Heart left ventricle (tissue), 16 donors: ENCODE results near the gene CST7. TPM values are rescaled to one million over a fixed set of nuclear protein-coding genes. Genes with fewer than 3 reads are reported as not detected.

Source experiments
- ATAC-seq, 4 donors: fragments of 200-7000 bp; cut with Tn5 transposase; one replicate each; pipeline ENCODE4 v1.9.1; 2020 to 2022; ENCODE audit warnings: moderate library complexity in 4 of 4, mild to moderate bottlenecking in 3 of 4, moderate number of reproducible peaks in 1 of 4
- DNase-seq, 5 donors: peaks; one replicate each; pipeline ENCODE4 v3.0.0-alpha.2; 2020
- H3K27ac ChIP-seq, 12 donors: fragments of 200-600 bp; sonication (generic) in 4 of 12; one replicate each; pipeline versions ENCODE4 v1.5.0 to v1.8.0; 2016 to 2022; ENCODE audit warnings: mild to moderate bottlenecking in 2 of 12
- H3K27me3 ChIP-seq, 9 donors: fragments of 200-600 bp; sonication (generic) in 2 of 9; one replicate each; pipeline versions ENCODE4 v1.5.1 to v1.8.0; 2016 to 2022; ENCODE audit warnings: mild to moderate bottlenecking in 3 of 9
- H3K36me3 ChIP-seq, 9 donors: fragments of 200-600 bp; sonication (generic) in 2 of 9; one replicate each; pipeline versions ENCODE4 v1.5.0 to v1.8.0; 2018 to 2022; ENCODE audit warnings: mild to moderate bottlenecking in 2 of 9
- H3K4me1 ChIP-seq, 12 donors: fragments of 200-600 bp; sonication (generic) in 4 of 12; one replicate each; pipeline versions ENCODE4 v1.5.0 to v1.8.0; 2016 to 2022; ENCODE audit warnings: mild to moderate bottlenecking in 3 of 12
- H3K4me3 ChIP-seq, 12 donors: fragments of 200-600 bp; sonication (generic) in 4 of 12; one replicate each; pipeline versions ENCODE4 v1.5.0 to v1.8.0; 2017 to 2022; ENCODE audit warnings: mild to moderate bottlenecking in 9 of 12, moderate library complexity in 4 of 12
- H3K9me3 ChIP-seq, 12 donors: fragments of 200-600 bp; sonication (generic) in 4 of 12; one replicate each; pipeline versions ENCODE4 v1.5.0 to v1.8.0; 2016 to 2022; ENCODE audit warnings: mild to moderate bottlenecking in 1 of 12
- CTCF ChIP-seq, 12 donors: fragments of 200-600 bp; sonication (generic) in 4 of 12; IDR thresholded peaks; one replicate each; pipeline versions ENCODE4 v1.5.0 to v1.8.0; 2018 to 2022; ENCODE audit warnings: antibody characterized with exemption in 12 of 12, mild to moderate bottlenecking in 5 of 12
- POLR2A ChIP-seq, 2 donors: fragments of 450-650 bp; IDR thresholded peaks; one replicate each; pipeline ENCODE4 v1.6.1; 2017; ENCODE audit warnings: antibody characterized with exemption in 2 of 2, mild to moderate bottlenecking in 2 of 2, moderate library complexity in 2 of 2
- WGBS, 4 donors: extraction: QIAGEN DNeasy Blood & Tissue Kit in 2 of 4; methylation state at CpG; one replicate each; pipeline versions ENCODE4 v1.1.5 to v1.1.7; 2013 to 2018; 5-methylcytosine and 5-hydroxymethylcytosine counted together
- intact Hi-C, 10 donors: fragments of 100-400 bp; cut with DNase I; formaldehyde crosslinking; loops; one replicate each; pipeline versions ENCODE4 v1.11.1 to v1.14.2; 2022
- polyA plus RNA-seq, 2 donors: library from polyadenylated mRNA; stranded (reverse); fragments of 200-250 nt; gene quantifications; one replicate each; pipeline ENCODE4 v1.2.3, GENCODE V29; 2013
- total RNA-seq, 9 donors: library from RNA; depleted of rRNA in 2 of 9; stranded (reverse); fragments of >200 nt in 2 of 9; fragmentation: NEBNext Ultra II Directional in 3 of 9; extraction: Animal tissue kit (Norgen Biotek cat#: 25700) in 3 of 9; gene quantifications; one replicate each; pipeline versions ENCODE4 v1.1.0 to v1.2.4, GENCODE V29; 2016 to 2023
- donor health status: ischemic (EF 13 %, LVEDD 7.1; RV severe dilation, severe dysfunction).
- donor health status: healthy with polysubstance abuse.
- donor health status: DM: no; HTN: yes; CAD: no.
- donor health status: DM: no; HTN: no; CAD: no.
- donor health status: ischemic (EF 25% LVEDD 6.9; RV normal size, moderate dysfunction).
- donor health status: ischemic (EF 25% LVEDD 5.7; RV mildly dilated, moderate dysfunction).
- donor health status: healthy.
- donor health status: DM: yes; HTN: yes; CAD: no.
- donor health status: ischemic (EF 35%, LVEDD 5.7; RV mildly dilated, moderate dysfunction).
- donor health status: nonischemic (EF 11% LVEDD 7.7; RV severe dilation, severe dysfunction).
- donor health status: DM: yes; HTN: yes; CAD: no.
- donor health status: PGD.
- donor health status: ischemic (EF 29% LVEDD 5.4; RV normal size, mild dysfunction).
- donor health status: nonischemic (EF 23%, LVEDD 6.1; RV moderate dilation, normal function).

Gene CST7
- total and polyA plus RNA-seq, 11 donors = 0.35 to 8.4 (median 1.4) TPM

- TF ChIP-seq POLR2A (IDR thresholded peaks at IDR 0.05) = no peak
- TF ChIP-seq CTCF (IDR thresholded peaks at IDR 0.05) = no peak
- ATAC-seq = no peak
These were observed 31.4 kb downstream of the CST7 start for GRCh38 chr20:24980291-24981053.

DNA sequence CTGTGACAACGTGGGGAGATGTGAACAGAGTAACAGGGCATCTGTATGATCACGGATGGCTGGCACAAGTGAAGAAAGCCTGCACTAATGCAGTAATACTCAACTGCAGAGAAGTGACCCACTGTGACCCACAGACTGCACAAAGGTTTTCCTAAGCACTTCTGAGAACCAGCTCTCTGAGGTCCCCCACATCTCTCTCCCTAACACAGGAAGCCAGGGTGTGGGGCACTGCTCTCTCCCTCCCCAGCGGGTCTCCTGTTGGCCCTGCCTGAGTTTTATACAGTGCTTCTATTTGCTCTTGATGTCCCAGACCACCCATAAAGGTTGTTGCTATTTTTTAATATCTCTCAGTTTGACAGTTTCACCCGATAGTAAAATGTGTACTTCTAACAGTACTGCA lies 32.2 kb downstream of the CST7 start:
- Histone ChIP-seq H3K36me3 (peaks cover 0 to 60% (median 25%) of the 10 kb centered on the region in 9 donors), H3K9me3 (peaks cover 0 to 5% (median 0%) of the 10 kb centered on the region in 12 donors), H3K27ac (peak overlapping the region in 1 of 12 donors; percentile 73), H3K4me1 (peaks cover 0 to 60% (median 11%) of the 10 kb centered on the region in 12 donors), H3K27me3 (no peaks in the 10 kb centered on the region), H3K4me3 (no peak overlapping the region)
- no peak for TF ChIP-seq POLR2A (IDR thresholded peaks at IDR 0.05)
- TF ChIP-seq CTCF (IDR thresholded peaks at IDR 0.05) = no peak
- ATAC-seq (no peak), DNase-seq (no peak)
- intact Hi-C loops = no loop called here
- 81 to 90% (median 88%) methylated on average over 4 of the region's 4 CpGs for WGBS, 4 donors

More at GRCh38 chr20:24980291-24981053, 31.4 kb downstream of the CST7 start:
- H3K36me3 ChIP-seq = peaks cover 0 to 65% (median 26%) of the 10 kb centered on the region in 9 donors
- peaks cover 0 to 13% (median 0%) of the 10 kb centered on the region in 12 donors for H3K9me3 ChIP-seq
- intact Hi-C loops = no loop called here
- 95 to 97% (median 96%) methylated on average over 29 to 34 of the region's 34 CpGs for WGBS, 4 donors
- no peak overlapping the region for H3K4me3 ChIP-seq
- peak in 1 of 5 donors; percentile 30 for DNase-seq
- H3K4me1 ChIP-seq = peaks cover 0 to 52% (median 6%) of the 10 kb centered on the region in 12 donors
- H3K27ac ChIP-seq = peak overlapping the region in 1 of 12 donors; percentile 73
- no peaks in the 10 kb centered on the region for H3K27me3 ChIP-seq

DNA sequence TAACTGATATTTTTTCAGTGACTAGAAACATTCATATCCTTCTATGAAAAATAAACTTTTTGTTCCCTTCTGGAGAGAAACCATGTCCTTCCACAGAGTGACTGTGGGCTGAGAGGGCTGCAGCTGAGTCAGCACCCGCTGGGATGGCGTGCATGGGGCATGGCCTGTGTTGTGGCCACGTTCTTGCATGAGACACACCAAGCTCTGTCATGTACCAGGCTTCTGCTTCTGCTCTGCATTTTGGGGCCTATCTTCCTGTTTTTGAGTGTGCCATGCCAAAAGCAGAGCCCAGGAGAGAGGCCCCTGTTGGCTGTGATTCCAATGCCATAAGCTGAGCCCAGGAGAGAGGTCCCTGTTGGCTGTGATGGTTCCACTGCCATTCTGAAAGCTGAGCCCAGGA lies 32.7 kb downstream of the CST7 start:
- Histone ChIP-seq H3K27ac (peak overlapping the region in 1 of 12 donors; percentile 73), H3K4me1 (peaks cover 0 to 64% (median 11%) of the 10 kb centered on the region in 12 donors), H3K9me3 (peaks cover 0 to under 1% (median 0%) of the 10 kb centered on the region in 12 donors), H3K27me3 (no peaks in the 10 kb centered on the region), H3K36me3 (peaks cover 0 to 55% (median 20%) of the 10 kb centered on the region in 9 donors), H3K4me3 (no peak overlapping the region)
- 88 to 93% (median 92%) methylated on average over 3 of the region's 3 CpGs for WGBS, 4 donors
- peak in 3 of 4 donors; percentile 41 to 70 (median 48) for ATAC-seq
- intact Hi-C loops = no loop called here
- TF ChIP-seq CTCF (IDR thresholded peaks at IDR 0.05) = no peak
- TF ChIP-seq POLR2A (IDR thresholded peaks at IDR 0.05) = no peak
- peak in 3 of 5 donors; percentile 66 to 79 (median 70) for DNase-seq

DNA sequence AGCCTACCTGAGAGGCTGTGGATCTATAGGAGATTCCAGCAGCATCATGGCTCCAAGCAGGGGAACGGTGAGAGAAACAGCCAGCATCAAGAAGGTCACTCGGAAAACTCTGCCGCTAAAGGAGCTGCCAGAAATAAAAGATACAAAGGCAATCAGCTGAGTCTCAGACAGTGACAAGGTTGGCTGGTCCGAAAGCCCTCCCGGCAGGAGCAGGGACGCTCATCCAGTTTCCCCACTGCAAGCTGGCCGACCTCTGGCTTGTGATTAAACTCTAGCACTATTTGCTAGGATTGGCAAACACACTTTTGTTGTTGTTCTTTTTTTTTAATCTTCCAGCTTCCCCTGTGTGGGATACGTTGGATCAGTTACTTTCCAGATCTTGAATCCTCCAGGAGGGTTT lies 34.8 kb downstream of the CST7 start:
- TF ChIP-seq CTCF (IDR thresholded peaks at IDR 0.05) (no peak), POLR2A (IDR thresholded peaks at IDR 0.05) (no peak)
- no peak overlapping the region for H3K4me3 ChIP-seq
- peak in 3 of 4 donors; percentile 34 to 55 (median 52) for ATAC-seq
- no peaks in the 10 kb centered on the region for H3K27me3 ChIP-seq
- H3K9me3 ChIP-seq = no peaks in the 10 kb centered on the region
- WGBS, 4 donors = 56 to 79% (median 64%) methylated on average over 8 of the region's 8 CpGs
- H3K36me3 ChIP-seq = peaks cover 0 to 35% (median 11%) of the 10 kb centered on the region in 9 donors
- H3K27ac ChIP-seq = peak overlapping the region in 4 of 12 donors; percentile 2 to 72 (median 44)
- DNase-seq = no peak
- peaks cover 0 to 66% (median 11%) of the 10 kb centered on the region in 12 donors for H3K4me1 ChIP-seq
- intact Hi-C loops = no loop called here
